Astrocyte (in vitro differentiated cells and primary cell): Measurements from ENCODE around the gene ADAM22.

ENCODE experiments used
- CTCF ChIP-seq: IDR thresholded peaks from 2 replicates; pipeline ENCODE4 v1.5.1; 2011; ENCODE audit warnings: low read depth, mild to moderate bottlenecking, inconsistent platforms, low read length, moderate library complexity; ENCODE audit not compliant: insufficient read depth
- EZH2 ChIP-seq: IDR thresholded peaks from 2 replicates; pipeline ENCODE4 v1.6.1; 2012; ENCODE audit warnings: mild to moderate bottlenecking, low read length, inconsistent platforms; ENCODE audit not compliant: insufficient read depth

GRCh38 chr7:88116235-88116795 is 182.3 kb downstream of the ADAM22 start:
- TF ChIP-seq EZH2 (no peak), CTCF (no peak)
